ENCODE data around the gene RNLS. TPM values are rescaled to one million over a fixed set of nuclear protein-coding genes. Genes with fewer than 3 reads are reported as not detected.

The RNLS gene
- total RNA-seq, 1 donor from 2014 or later: 3.7 TPM

GRCh38 chr10:88594482-88594881 is 11.4 kb upstream of the RNLS start:
- TF ChIP-seq CTCF (IDR thresholded peaks at IDR 0.05): no peak
- Histone ChIP-seq H3K4me3 (no peak overlapping the region), H3K27ac (no peak overlapping the region), H3K36me3 (no peaks in the 10 kb centered on the region), H3K4me1 (no peaks in the 10 kb centered on the region), H3K9me3 (no peaks in the 10 kb centered on the region), H3K27me3 (no peaks in the 10 kb centered on the region)
- intact Hi-C loops (cut with DNase I): no loop called here
- ATAC-seq: no peak
- DNase-seq: no peak

GRCh38 chr10:88592906-88593305 is 9.8 kb upstream of the RNLS start:
- ATAC-seq (no peak), DNase-seq (no peak)
- intact Hi-C loops (cut with DNase I): no loop called here
- no peaks in the 10 kb centered on the region for H3K9me3 ChIP-seq
- H3K36me3 ChIP-seq: no peaks in the 10 kb centered on the region
- H3K4me1 ChIP-seq: no peaks in the 10 kb centered on the region
- no peak overlapping the region for H3K4me3 ChIP-seq
- TF ChIP-seq CTCF (IDR thresholded peaks at IDR 0.05): no peak
- no peak overlapping the region for H3K27ac ChIP-seq
- H3K27me3 ChIP-seq: no peaks in the 10 kb centered on the region

- no peaks in the 10 kb centered on the region for H3K9me3 ChIP-seq
- no peak for TF ChIP-seq CTCF (IDR thresholded peaks at IDR 0.05)
- no peak overlapping the region for H3K4me3 ChIP-seq
- H3K27me3 ChIP-seq: no peaks in the 10 kb centered on the region
- no peaks in the 10 kb centered on the region for H3K36me3 ChIP-seq
- ATAC-seq (no peak), DNase-seq (no peak)
- no peak overlapping the region for H3K27ac ChIP-seq
- intact Hi-C loops (cut with DNase I): no loop called here
- H3K4me1 ChIP-seq: no peaks in the 10 kb centered on the region
Measured at GRCh38 chr10:88592381-88592780, 9.3 kb upstream of the RNLS start.

GRCh38 chr10:88586462-88586861 is 3.3 kb upstream of the RNLS start, which contains the start of gene LIPJ:
Gene LIPJ (plus strand): TSS chr10:88586762. CDS start chr10:88590688, 3,926 bp downstream.
- no peak for DNase-seq

GRCh38 chr10:88583584-88583957 is 453 bp upstream of the RNLS start:
- peak overlapping the region; percentile 71 for H3K4me3 ChIP-seq
- H3K36me3 ChIP-seq: no peaks in the 10 kb centered on the region
- no peaks in the 10 kb centered on the region for H3K27me3 ChIP-seq
- TF ChIP-seq CTCF (IDR thresholded peaks at IDR 0.05): no peak
- no peaks in the 10 kb centered on the region for H3K4me1 ChIP-seq
- H3K9me3 ChIP-seq: no peaks in the 10 kb centered on the region
- peak overlapping the region; percentile 97 for H3K27ac ChIP-seq
- intact Hi-C loops (cut with DNase I): no loop called here
- no peak for ATAC-seq
- DNase-seq: no peak

More at GRCh38 chr10:88586462-88586861, 3.3 kb upstream of the RNLS start, which contains the start of gene LIPJ:
- H3K36me3 ChIP-seq: no peaks in the 10 kb centered on the region
- no peak for ATAC-seq
- no peaks in the 10 kb centered on the region for H3K27me3 ChIP-seq
- no peak for TF ChIP-seq CTCF (IDR thresholded peaks at IDR 0.05)
- H3K4me3 ChIP-seq: no peak within 1 kb of the TSS
- H3K9me3 ChIP-seq: no peaks in the 10 kb centered on the region
- no peak within 1 kb of the TSS for H3K27ac ChIP-seq
- intact Hi-C loops (cut with DNase I): no loop called here
- no peaks in the 10 kb centered on the region for H3K4me1 ChIP-seq

GRCh38 chr10:88582411-88582805 is 710 bp downstream of the RNLS start:
- H3K4me3 ChIP-seq: peak overlapping the region; percentile 71
- ATAC-seq: no peak
- H3K27me3 ChIP-seq: no peaks in the 10 kb centered on the region
- TF ChIP-seq CTCF (IDR thresholded peaks at IDR 0.05): no peak
- H3K27ac ChIP-seq: peak overlapping the region; percentile 97
- H3K4me1 ChIP-seq: no peaks in the 10 kb centered on the region
- H3K36me3 ChIP-seq: no peaks in the 10 kb centered on the region
- intact Hi-C loops (cut with DNase I): no loop called here
- no peaks in the 10 kb centered on the region for H3K9me3 ChIP-seq
- no peak for DNase-seq
